Hematopoietic multipotent progenitor cell treated with erythropoietin and hydrocortisone succinate and interleukin-3 and kit ligand, for 17 days (in vitro differentiated cells): ENCODE measurements around the gene MEDAG.
"Not testable (repeated sequence)": the region's sequence is repeated elsewhere in the genome, so short reads cannot be mapped to it uniquely, and the experiment has no call there.

Source experiments
- DNase-seq: peaks from one replicate; pipeline ENCODE4 v3.0.0-alpha.2; 2015; ENCODE audit warnings: low spot score

The MEDAG gene

GRCh38 chr13:30907121-30907861 is 1.2 kb downstream of the MEDAG start:
- no peak for DNase-seq

GRCh38 chr13:30908416-30908980 is 2.4 kb downstream of the MEDAG start:
- no peak for DNase-seq

GRCh38 chr13:30910676-30911075 is 4.6 kb downstream of the MEDAG start:
- DNase-seq, result no peak

GRCh38 chr13:30915691-30916541 is 9.8 kb downstream of the MEDAG start:
- DNase-seq, result no peak

- no peak for DNase-seq
These were observed 10.9 kb downstream of the MEDAG start for GRCh38 chr13:30916991-30917390.

- DNase-seq, result no peak
These were observed 12.8 kb downstream of the MEDAG start for GRCh38 chr13:30918662-30919405.

- DNase-seq, result no peak
These were observed 14.3 kb downstream of the MEDAG start for GRCh38 chr13:30920162-30920909.

GRCh38 chr13:30923418-30923817 is 17.3 kb downstream of the MEDAG start:
- no peak for DNase-seq

GRCh38 chr13:30924721-30925120 is 18.6 kb downstream of the MEDAG start:
- DNase-seq, result no peak

GRCh38 chr13:30925429-30925828 is 19.4 kb downstream of the MEDAG start:
- DNase-seq, result no peak

- DNase-seq, result no peak
These were observed 20.7 kb downstream of the MEDAG start for GRCh38 chr13:30926781-30927180.

- not testable (repeated sequence) for DNase-seq
These were observed 21.1 kb downstream of the MEDAG start for GRCh38 chr13:30927188-30927587.

GRCh38 chr13:30927595-30927994 is 21.5 kb downstream of the MEDAG start:
- no peak for DNase-seq

GRCh38 chr13:30928978-30929377 is 22.9 kb downstream of the MEDAG start:
- no peak for DNase-seq

GRCh38 chr13:30932481-30933353 is 26.6 kb downstream of the MEDAG start, which contains the start of gene TEX26:
Gene TEX26, plus strand, starts transcription at chr13:30932656. Its CDS starts 60 bp downstream, at chr13:30932716.
- DNase-seq, result no peak

GRCh38 chr13:30933354-30933670 is 27.2 kb downstream of the MEDAG start:
- DNase-seq, result no peak

GRCh38 chr13:30934381-30934780 is 28.3 kb downstream of the MEDAG start:
- no peak for DNase-seq

- DNase-seq, result no peak
These were observed 28.7 kb downstream of the MEDAG start for GRCh38 chr13:30934803-30935202.

GRCh38 chr13:30936971-30937370 is 30.9 kb downstream of the MEDAG start:
- no peak for DNase-seq

- no peak for DNase-seq
These were observed 37.8 kb downstream of the MEDAG start for GRCh38 chr13:30943881-30944280.
